OCI-LY7 (cell line): ENCODE data around the gene UQCRC2. TPM values are rescaled to one million over a fixed set of nuclear protein-coding genes. Genes with fewer than 3 reads are reported as not detected.

Source experiments
- BruUV-seq: library from RNA; stranded (reverse); fragments of 400-500 nt; replicated peaks from 2 replicates; lab custom pipeline; 2021; lab: Mats Ljungman, UMichigan
- CTCF ChIA-PET: fragments of 300-600 bp; sonication (Branson Sonifier 250); formaldehyde crosslinking; loops from one replicate; lab custom pipeline; 2022; ENCODE audit warnings: antibody characterized with exemption; ENCODE audit not compliant: unreplicated experiment; lab: Charles Lee
- POLR2A ChIA-PET: fragments of 300-600 bp; sonication (Branson Sonifier 250); formaldehyde crosslinking; loops from one replicate; lab custom pipeline; 2022; ENCODE audit warnings: antibody characterized with exemption; lab: Charles Lee
- DNase-seq: peaks from one replicate; pipeline ENCODE4 v3.0.0-alpha.2; 2015; ENCODE audit warnings: low spot score
- H2AFZ ChIP-seq: fragments of 200-600 bp; sonication (generic), shearing (Covaris generic); 2 replicates; pipeline ENCODE4 v1.6.1; 2014; ENCODE audit warnings: mild to moderate bottlenecking, antibody characterized with exemption, low read length, moderate library complexity
- H3K27ac ChIP-seq: fragments of 200-600 bp; sonication (generic); 2 replicates; pipeline ENCODE4 v1.5.1; 2014; ENCODE audit warnings: mixed run types, low read depth, mild to moderate bottlenecking, moderate library complexity, low read length, inconsistent platforms; ENCODE audit not compliant: poor library complexity, severe bottlenecking
- H3K36me3 ChIP-seq: fragments of 200-600 bp; sonication (generic); 2 replicates; pipeline ENCODE4 v1.6.1; 2014; ENCODE audit warnings: mild to moderate bottlenecking, antibody characterized with exemption, low read length, moderate library complexity, mixed read lengths; ENCODE audit not compliant: insufficient read depth
- H3K4me1 ChIP-seq: fragments of 200-600 bp; sonication (generic); 2 replicates; pipeline ENCODE4 v1.5.1; 2014; ENCODE audit warnings: mild to moderate bottlenecking, low read length; ENCODE audit not compliant: insufficient read depth, poor library complexity, severe bottlenecking
- H3K4me2 ChIP-seq: fragments of 200-600 bp; sonication (generic); 2 replicates; pipeline ENCODE4 v1.6.1; 2014; ENCODE audit warnings: mild to moderate bottlenecking, low read length
- H3K4me3 ChIP-seq: fragments of 200-600 bp; sonication (generic); 2 replicates; pipeline ENCODE4 v1.5.1; 2014; ENCODE audit warnings: mild to moderate bottlenecking, low read depth, low read length; ENCODE audit not compliant: poor library complexity, severe bottlenecking
- H3K79me2 ChIP-seq: fragments of 200-600 bp; sonication (generic); 2 replicates; pipeline ENCODE4 v1.6.1; 2016; ENCODE audit warnings: low read depth, mild to moderate bottlenecking, low read length, moderate library complexity, mixed read lengths; ENCODE audit not compliant: insufficient read depth
- H3K9me2 ChIP-seq: fragments of 200-600 bp; sonication (generic); 2 replicates; pipeline ENCODE4 v1.6.1; 2016; ENCODE audit warnings: mild to moderate bottlenecking, low read length, mixed read lengths; ENCODE audit not compliant: insufficient read depth
- H3K9me3 ChIP-seq: fragments of 200-600 bp; sonication (generic); 2 replicates; pipeline ENCODE4 v1.6.1; 2014; ENCODE audit warnings: mild to moderate bottlenecking, mixed run types, low read length, mixed read lengths
- H4K20me1 ChIP-seq: fragments of 200-600 bp; sonication (generic); 2 replicates; pipeline ENCODE4 v1.6.1; 2014; ENCODE audit warnings: mild to moderate bottlenecking, antibody characterized with exemption, low read length, moderate library complexity, mixed read lengths; ENCODE audit not compliant: insufficient read depth
- EZH2phosphoT487 ChIP-seq: fragments of 200-600 bp; sonication (generic); IDR thresholded peaks from 2 replicates; pipeline ENCODE4 v1.6.1; 2018; ENCODE audit warnings: low read depth, borderline replicate concordance, mild to moderate bottlenecking, mixed run types, antibody characterized with exemption, low read length, moderate library complexity, mixed read lengths
- intact Hi-C: fragments of 100-400 bp; cut with micrococcal nuclease; formaldehyde crosslinking; loops from one replicate; pipeline ENCODE4 v1.10.0; 2022; ENCODE audit not compliant: unreplicated experiment
- total RNA-seq, 2 experiments: library from RNA; depleted of rRNA in 1 of 2; stranded (reverse); fragments of >200 nt in 1 of 2; shearing (Covaris generic) in 1 of 2; gene quantifications; 2 replicates each; pipeline ENCODE4 v1.2.3, GENCODE V29; 2014 to 2022
- TF ChIP-seq, protein P1 (sequence below): fragments of 200-600 bp; sonication (generic); conservative IDR thresholded peaks from 2 replicates; pipeline ENCODE4 v1.5.1; 2014; ENCODE audit warnings: mild to moderate bottlenecking, antibody characterized with exemption, low read length, moderate library complexity, mixed read lengths

UQCRC2 gene
- total RNA-seq, 2 experiments from 2014 or later = 121 to 210 TPM

DNA sequence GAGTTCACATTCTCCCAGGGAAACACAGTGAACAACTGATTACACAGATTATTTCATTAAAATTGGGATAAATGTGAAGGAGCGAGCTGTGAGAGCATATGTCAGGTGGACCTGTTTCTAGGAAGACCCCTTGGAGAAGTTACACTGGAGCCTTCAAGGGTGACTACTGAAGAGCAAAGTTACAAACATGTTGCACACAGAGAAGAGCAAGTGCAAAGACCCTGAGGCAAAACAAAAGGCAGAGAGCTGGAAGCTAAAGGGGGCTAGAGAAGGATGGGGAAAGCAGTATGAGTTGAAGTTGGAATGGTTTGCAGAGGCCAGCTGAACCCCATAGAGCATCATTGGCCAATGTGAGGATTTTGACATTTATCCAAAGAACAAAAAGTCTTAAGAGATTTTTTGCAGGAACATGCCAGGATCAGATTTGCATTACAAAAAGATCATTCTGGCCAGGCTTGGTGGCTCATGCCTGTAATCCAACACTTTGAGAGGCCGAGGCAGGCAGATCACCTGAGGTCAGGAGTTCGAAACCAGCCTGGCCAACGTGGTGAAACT, 33.6 kb downstream of the UQCRC2 start:
- H3K4me1 ChIP-seq = no peaks in the 10 kb centered on the region
- no peaks in the 10 kb centered on the region for H3K9me3 ChIP-seq
- no peak overlapping the region for H3K4me3 ChIP-seq
- DNase-seq = no peak
- H3K79me2 ChIP-seq = no peaks in the 10 kb centered on the region
- TF ChIP-seq EZH2phosphoT487 = no peak
- TF ChIP-seq, protein P1, sequence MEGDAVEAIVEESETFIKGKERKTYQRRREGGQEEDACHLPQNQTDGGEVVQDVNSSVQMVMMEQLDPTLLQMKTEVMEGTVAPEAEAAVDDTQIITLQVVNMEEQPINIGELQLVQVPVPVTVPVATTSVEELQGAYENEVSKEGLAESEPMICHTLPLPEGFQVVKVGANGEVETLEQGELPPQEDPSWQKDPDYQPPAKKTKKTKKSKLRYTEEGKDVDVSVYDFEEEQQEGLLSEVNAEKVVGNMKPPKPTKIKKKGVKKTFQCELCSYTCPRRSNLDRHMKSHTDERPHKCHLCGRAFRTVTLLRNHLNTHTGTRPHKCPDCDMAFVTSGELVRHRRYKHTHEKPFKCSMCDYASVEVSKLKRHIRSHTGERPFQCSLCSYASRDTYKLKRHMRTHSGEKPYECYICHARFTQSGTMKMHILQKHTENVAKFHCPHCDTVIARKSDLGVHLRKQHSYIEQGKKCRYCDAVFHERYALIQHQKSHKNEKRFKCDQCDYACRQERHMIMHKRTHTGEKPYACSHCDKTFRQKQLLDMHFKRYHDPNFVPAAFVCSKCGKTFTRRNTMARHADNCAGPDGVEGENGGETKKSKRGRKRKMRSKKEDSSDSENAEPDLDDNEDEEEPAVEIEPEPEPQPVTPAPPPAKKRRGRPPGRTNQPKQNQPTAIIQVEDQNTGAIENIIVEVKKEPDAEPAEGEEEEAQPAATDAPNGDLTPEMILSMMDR = no peak
- no peaks in the 10 kb centered on the region for H3K9me2 ChIP-seq
- no peak overlapping the region for H2AFZ ChIP-seq
- POLR2A ChIA-PET = no interaction called here
- no TSS peak for BruUV-seq
- no peak overlapping the region for H3K4me2 ChIP-seq
- intact Hi-C loops = no loop called here
- peaks cover 50% of the 10 kb centered on the region for H3K36me3 ChIP-seq
- H4K20me1 ChIP-seq = no peaks in the 10 kb centered on the region
- CTCF ChIA-PET = no interaction called here
- no peak overlapping the region for H3K27ac ChIP-seq

GRCh38 chr16:21987498-21987897, 34.3 kb downstream of the UQCRC2 start:
- no peak overlapping the region for H3K27ac ChIP-seq
- H3K9me3 ChIP-seq = no peaks in the 10 kb centered on the region
- intact Hi-C loops = no loop called here
- no peaks in the 10 kb centered on the region for H4K20me1 ChIP-seq
- BruUV-seq = no TSS peak
- H3K36me3 ChIP-seq = peaks cover 43% of the 10 kb centered on the region
- no peak for DNase-seq
- POLR2A ChIA-PET = no interaction called here
- no peak overlapping the region for H2AFZ ChIP-seq
- CTCF ChIA-PET = no interaction called here
- H3K9me2 ChIP-seq = no peaks in the 10 kb centered on the region
- no peaks in the 10 kb centered on the region for H3K4me1 ChIP-seq
- H3K4me3 ChIP-seq = no peak overlapping the region
- no peak overlapping the region for H3K4me2 ChIP-seq
- no peaks in the 10 kb centered on the region for H3K79me2 ChIP-seq
- TF ChIP-seq EZH2phosphoT487 = no peak
- TF ChIP-seq, protein P1 = no peak

DNA sequence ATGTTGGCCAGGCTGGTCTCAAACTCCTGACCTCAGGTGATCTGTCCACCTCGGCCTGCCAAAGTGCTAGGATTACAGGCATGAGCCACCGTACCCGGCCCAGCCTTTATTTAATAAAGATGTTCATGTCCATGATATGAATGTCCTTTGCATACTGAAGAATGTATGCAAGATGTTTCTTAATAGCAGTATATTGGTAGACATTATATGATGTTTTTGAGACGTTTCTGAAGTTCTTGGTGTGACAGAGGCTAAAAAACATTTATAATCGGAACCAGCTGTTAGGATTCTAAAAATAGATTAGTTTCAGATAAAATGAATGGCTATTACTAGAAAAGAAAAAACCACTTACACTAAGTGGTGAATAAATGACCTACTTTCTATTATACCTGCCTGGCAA, 36.0 kb downstream of the UQCRC2 start:
- Histone ChIP-seq H3K9me2 (no peaks in the 10 kb centered on the region), H3K36me3 (peaks cover 27% of the 10 kb centered on the region), H3K79me2 (no peaks in the 10 kb centered on the region), H3K9me3 (no peaks in the 10 kb centered on the region), H3K4me3 (no peak overlapping the region), H3K4me2 (no peak overlapping the region), H4K20me1 (no peaks in the 10 kb centered on the region), H2AFZ (no peak overlapping the region), H3K4me1 (no peaks in the 10 kb centered on the region), H3K27ac (no peak overlapping the region)
- CTCF ChIA-PET = interaction anchor here (1.2 kb wide), 1 partner anchor 89 kb away, joined by 4 read pairs; no protein-coding TSS in a partner anchor
- no peak for DNase-seq
- intact Hi-C loops = no loop called here
- no peak for TF ChIP-seq EZH2phosphoT487
- TF ChIP-seq, protein P1 = no peak
- BruUV-seq = no TSS peak
- POLR2A ChIA-PET = interaction anchor here (0.5 to 1.5 kb wide), 4 partner anchors 9 to 110 kb away, joined by 3 to 4 read pairs (median 4); no protein-coding TSS in a partner anchor
